Liver (tissue), 3 donors: ENCODE results near the gene DMAP1.

Experiments used
- CTCF ChIP-seq: fragments of 150-350 bp; IDR thresholded peaks from 2 replicates; pipeline ENCODE4 v1.5.1; 2017; ENCODE audit warnings: improper control_type of control experiment, low read depth, low read length; ENCODE audit not compliant: missing input control
- EGR1 ChIP-seq, 2 donors: IDR thresholded peaks; 2 replicates each; pipeline ENCODE4 v1.6.1; 2016 to 2018; ENCODE audit warnings: antibody characterized with exemption in 2 of 2, low read depth in 2 of 2
- MAX ChIP-seq: IDR thresholded peaks from 2 replicates; pipeline ENCODE4 v1.6.1; 2016; ENCODE audit warnings: antibody characterized with exemption
- YY1 ChIP-seq: IDR thresholded peaks from 2 replicates; pipeline ENCODE4 v1.6.1; 2016; ENCODE audit warnings: antibody characterized with exemption, mild to moderate bottlenecking
- donor health status: healthy.
- donor health status: healthy.

- no peak for TF ChIP-seq CTCF
- TF ChIP-seq MAX = no peak
- no peak for TF ChIP-seq EGR1 (IDR thresholded peaks at IDR 0.05; ENCODE audit: low read depth in 2 of 2)
- TF ChIP-seq YY1 = no peak
Observed at GRCh38 chr1:44264451-44264771, 51.1 kb downstream of the DMAP1 start.
